AG20443 (cell line): ENCODE data around the gene GTF2E1.

Source experiments
- DNase-seq: peaks from one replicate; pipeline ENCODE4 v3.0.0; 2012; ENCODE audit warnings: low spot score, mixed read lengths

The GTF2E1 gene

GRCh38 chr3:120800625-120801024 lies 58.1 kb downstream of the GTF2E1 start:
- DNase-seq = no peak

- no peak for DNase-seq
These were observed 58.9 kb downstream of the GTF2E1 start for GRCh38 chr3:120801484-120801883.

- DNase-seq = no peak
These were observed 60.4 kb downstream of the GTF2E1 start for GRCh38 chr3:120802916-120803315.

GRCh38 chr3:120816728-120817127 lies 74.2 kb downstream of the GTF2E1 start:
- no peak for DNase-seq

GRCh38 chr3:120820748-120821147 lies 78.2 kb downstream of the GTF2E1 start:
- DNase-seq = no peak

GRCh38 chr3:120821426-120821825 lies 78.9 kb downstream of the GTF2E1 start:
- DNase-seq = no peak

- no peak for DNase-seq
These were observed 80.6 kb downstream of the GTF2E1 start for GRCh38 chr3:120823156-120823555.

GRCh38 chr3:120824613-120825012 lies 82.1 kb downstream of the GTF2E1 start:
- DNase-seq = no peak

- no peak for DNase-seq
These were observed 86.3 kb downstream of the GTF2E1 start for GRCh38 chr3:120828796-120829195.

GRCh38 chr3:120831066-120831465 lies 88.5 kb downstream of the GTF2E1 start:
- no peak for DNase-seq
